Amniotic epithelial cell (primary cell): ENCODE data around the gene ANGPTL8.
A peak's percentile ranks its signal among the peaks of the same experiment; 100 is the strongest.

ENCODE experiments used
- DNase-seq: peaks from one replicate; pipeline ENCODE4 v3.0.0-alpha.2; 2010; ENCODE audit warnings: low read depth

ANGPTL8 gene

GRCh38 chr19:11261431-11261970 lies 22.1 kb downstream of the ANGPTL8 start:
- DNase-seq, result no peak

GRCh38 chr19:11261971-11262839 lies 22.8 kb downstream of the ANGPTL8 start, which contains the start of gene DOCK6:
DOCK6 (minus strand) TSS chr19:11262524; CDS start chr19:11262440, 84 bp downstream.
- no peak for DNase-seq

- no peak for DNase-seq
Measured at GRCh38 chr19:11263726-11264125, 24.3 kb downstream of the ANGPTL8 start.

GRCh38 chr19:11264452-11265176 lies 25.2 kb downstream of the ANGPTL8 start:
- DNase-seq, result no peak

GRCh38 chr19:11265177-11265784 lies 25.9 kb downstream of the ANGPTL8 start:
- no peak for DNase-seq

- no peak for DNase-seq
Measured at GRCh38 chr19:11265785-11266236, 26.4 kb downstream of the ANGPTL8 start.

- DNase-seq, result no peak
Measured at GRCh38 chr19:11267316-11268085, 28.1 kb downstream of the ANGPTL8 start.

GRCh38 chr19:11268783-11269267 lies 29.4 kb downstream of the ANGPTL8 start:
- no peak for DNase-seq

GRCh38 chr19:11269408-11269807 lies 30.0 kb downstream of the ANGPTL8 start:
- DNase-seq, result no peak

GRCh38 chr19:11273296-11273695 lies 33.9 kb downstream of the ANGPTL8 start:
- DNase-seq, result no peak

GRCh38 chr19:11273989-11274388 lies 34.6 kb downstream of the ANGPTL8 start:
- DNase-seq, result no peak

GRCh38 chr19:11274533-11275086 lies 35.2 kb downstream of the ANGPTL8 start:
- DNase-seq, result no peak

- no peak for DNase-seq
Measured at GRCh38 chr19:11278670-11279069, 39.3 kb downstream of the ANGPTL8 start.

- DNase-seq, result no peak
Measured at GRCh38 chr19:11279505-11280236, 40.3 kb downstream of the ANGPTL8 start.

GRCh38 chr19:11281356-11282049 lies 42.1 kb downstream of the ANGPTL8 start:
- no peak for DNase-seq

GRCh38 chr19:11284515-11284914 lies 45.1 kb downstream of the ANGPTL8 start:
- no peak for DNase-seq

- no peak for DNase-seq
Measured at GRCh38 chr19:11286312-11286974, 47.0 kb downstream of the ANGPTL8 start.

GRCh38 chr19:11288349-11288748 lies 48.9 kb downstream of the ANGPTL8 start:
- peak; percentile 35 for DNase-seq

- DNase-seq, result no peak
Measured at GRCh38 chr19:11290256-11290655, 50.8 kb downstream of the ANGPTL8 start.
